ENCODE results near the gene KCNAB2.

DNA sequence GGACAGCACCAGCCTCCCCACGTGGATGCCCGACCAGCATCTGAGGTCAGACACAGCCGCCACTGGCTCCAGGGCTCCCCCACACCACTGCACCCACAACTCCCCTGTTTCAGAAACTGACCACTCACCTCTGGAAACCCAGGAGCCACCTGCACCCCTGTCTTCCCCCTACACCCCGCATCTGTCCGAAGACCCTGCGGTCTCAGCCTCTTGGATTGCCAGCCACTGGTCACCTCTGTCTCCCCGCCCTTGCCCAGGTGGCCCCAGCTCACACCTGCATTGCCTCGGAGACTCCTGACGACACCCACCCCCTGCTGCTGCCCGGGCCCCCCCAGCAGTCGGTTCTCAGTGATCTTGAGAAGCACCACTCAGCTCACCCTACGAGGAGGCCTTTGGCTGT lies 32.2 kb upstream of the KCNAB2 start:
- TF ChIP-seq, protein P1, sequence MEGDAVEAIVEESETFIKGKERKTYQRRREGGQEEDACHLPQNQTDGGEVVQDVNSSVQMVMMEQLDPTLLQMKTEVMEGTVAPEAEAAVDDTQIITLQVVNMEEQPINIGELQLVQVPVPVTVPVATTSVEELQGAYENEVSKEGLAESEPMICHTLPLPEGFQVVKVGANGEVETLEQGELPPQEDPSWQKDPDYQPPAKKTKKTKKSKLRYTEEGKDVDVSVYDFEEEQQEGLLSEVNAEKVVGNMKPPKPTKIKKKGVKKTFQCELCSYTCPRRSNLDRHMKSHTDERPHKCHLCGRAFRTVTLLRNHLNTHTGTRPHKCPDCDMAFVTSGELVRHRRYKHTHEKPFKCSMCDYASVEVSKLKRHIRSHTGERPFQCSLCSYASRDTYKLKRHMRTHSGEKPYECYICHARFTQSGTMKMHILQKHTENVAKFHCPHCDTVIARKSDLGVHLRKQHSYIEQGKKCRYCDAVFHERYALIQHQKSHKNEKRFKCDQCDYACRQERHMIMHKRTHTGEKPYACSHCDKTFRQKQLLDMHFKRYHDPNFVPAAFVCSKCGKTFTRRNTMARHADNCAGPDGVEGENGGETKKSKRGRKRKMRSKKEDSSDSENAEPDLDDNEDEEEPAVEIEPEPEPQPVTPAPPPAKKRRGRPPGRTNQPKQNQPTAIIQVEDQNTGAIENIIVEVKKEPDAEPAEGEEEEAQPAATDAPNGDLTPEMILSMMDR (IDR thresholded peaks at IDR 0.05): no peak
- no peak for TF ChIP-seq POLR2AphosphoS5 (IDR thresholded peaks at IDR 0.05)

Measured in breast epithelium (tissue), 3 donors.